ENCODE measurements around the gene IRF2BP1. TPM values are rescaled to one million over a fixed set of nuclear protein-coding genes. Genes with fewer than 3 reads are reported as not detected.

The IRF2BP1 gene
- total and polyA plus RNA-seq, 8 donors = 11.5 to 75.9 (median 13.4) TPM; not detected in 1

DNA sequence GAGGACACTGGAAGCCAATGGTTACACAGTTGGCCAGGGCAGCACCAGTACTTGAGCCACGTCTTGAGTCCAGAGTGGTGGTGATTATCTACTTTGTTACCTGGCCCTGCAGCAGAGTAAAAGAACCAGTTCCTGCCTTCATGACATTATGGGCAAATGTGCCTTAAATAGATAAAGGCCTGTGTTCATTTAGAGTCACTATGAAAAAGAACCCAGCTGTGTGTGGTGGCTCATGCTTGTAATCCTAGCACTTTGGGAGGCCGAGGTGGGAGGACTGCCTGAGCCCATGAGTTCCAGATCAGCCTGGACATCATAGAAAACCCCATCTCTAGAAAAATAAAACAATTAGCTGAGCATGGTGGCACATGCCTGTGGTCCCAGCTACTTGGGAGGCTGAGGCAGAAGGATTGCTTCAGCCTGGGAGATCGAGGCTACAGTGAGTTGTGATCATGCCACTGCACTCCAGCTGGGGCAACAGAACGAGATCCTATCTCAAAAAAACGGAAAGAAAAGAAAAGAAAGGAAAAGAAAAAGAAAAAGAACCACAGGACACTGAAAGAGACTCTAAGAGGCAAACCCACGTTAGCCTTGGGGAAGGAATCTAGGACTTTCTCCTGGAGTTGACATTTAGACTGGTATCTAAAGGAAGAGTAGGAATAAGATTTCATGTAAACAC lies 3.4 kb upstream of the IRF2BP1 start:
- no peak for TF ChIP-seq POLR2AphosphoS5 (IDR thresholded peaks at IDR 0.05)
- TF ChIP-seq EP300 (IDR thresholded peaks at IDR 0.05) = no peak
- TF ChIP-seq POLR2A (IDR thresholded peaks at IDR 0.05) = no peak
- no peak for TF ChIP-seq CTCF (IDR thresholded peaks at IDR 0.05)
- intact Hi-C loops (cut with DNase I; ENCODE audit: low total_unique reads) = no loop called here
- no peaks in the 10 kb centered on the region for H3K27me3 ChIP-seq
- WGBS, 5 donors = 57 to 65% (median 62%) methylated on average over 6 of the region's 6 CpGs
- H3K36me3 ChIP-seq = peaks cover 0 to 40% (median 22%) of the 10 kb centered on the region in 4 donors
- H3K4me3 ChIP-seq = no peak overlapping the region
- DNase-seq = no peak
- no peak overlapping the region for H3K27ac ChIP-seq
- no peaks in the 10 kb centered on the region for H3K9me3 ChIP-seq
- peaks cover 10 to 24% (median 24%) of the 10 kb centered on the region in 4 donors for H3K4me1 ChIP-seq

GRCh38 chr19:45887200-45887710 lies 1.3 kb upstream of the IRF2BP1 start:
- H3K4me1 ChIP-seq = peaks cover 30 to 45% (median 44%) of the 10 kb centered on the region in 4 donors
- H3K9me3 ChIP-seq = no peaks in the 10 kb centered on the region
- H3K36me3 ChIP-seq = peaks cover 0 to 37% (median 26%) of the 10 kb centered on the region in 4 donors
- WGBS, 5 donors = 34 to 48% (median 36%) methylated on average over 10 of the region's 10 CpGs
- intact Hi-C loops (cut with DNase I; ENCODE audit: low total_unique reads) = no loop called here
- H3K4me3 ChIP-seq = peak overlapping the region; percentile 70 to 80 (median 76)
- TF ChIP-seq POLR2AphosphoS5 (IDR thresholded peaks at IDR 0.05) (no peak), EP300 (IDR thresholded peaks at IDR 0.05) (no peak), POLR2A (IDR thresholded peaks at IDR 0.05) (no peak), CTCF (IDR thresholded peaks at IDR 0.05) (no peak)
- H3K27ac ChIP-seq = peak overlapping the region; percentile 74 to 96 (median 93)
- DNase-seq = no peak
- H3K27me3 ChIP-seq = no peaks in the 10 kb centered on the region

DNA sequence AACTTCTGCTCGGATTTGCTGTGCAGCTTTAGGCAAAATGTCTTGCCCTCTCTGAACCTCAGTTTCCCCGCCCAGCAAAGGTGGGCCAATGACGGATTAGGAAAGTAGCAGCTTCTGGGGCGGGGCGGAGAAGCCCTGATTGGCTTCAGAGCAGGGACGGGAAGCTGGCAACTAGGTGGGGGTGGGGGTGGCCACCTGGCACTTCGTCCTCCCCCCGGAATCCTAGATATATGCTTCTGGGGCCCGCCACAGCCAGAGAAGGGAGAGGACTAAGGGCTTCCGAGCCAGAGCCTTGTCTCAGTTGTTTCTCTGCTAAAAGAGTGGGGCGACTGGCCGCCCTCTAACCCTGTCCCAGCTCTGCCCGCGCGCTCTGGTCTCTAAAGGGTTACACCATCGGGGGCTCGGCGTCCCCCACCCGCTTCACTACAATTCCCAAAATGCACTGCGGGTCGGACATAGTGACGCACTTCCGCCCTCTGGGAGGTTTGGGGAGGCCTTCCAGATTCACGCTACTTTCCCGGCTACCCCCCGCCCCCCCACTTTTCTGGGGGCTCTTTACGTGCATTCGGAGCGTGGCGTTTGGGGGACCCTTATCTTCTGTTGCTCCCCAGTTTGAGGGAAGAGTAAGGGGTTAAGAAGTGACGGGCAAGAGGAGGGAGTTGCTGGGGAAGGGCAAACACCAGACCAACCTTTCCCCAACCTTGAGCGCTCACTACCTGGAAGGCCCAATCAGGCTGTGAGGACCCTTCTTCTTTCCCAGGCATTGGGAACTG lies 672 bp upstream of the IRF2BP1 start:
- H3K9me3 ChIP-seq = no peaks in the 10 kb centered on the region
- peak; percentile 93 to 97 for DNase-seq
- H3K4me3 ChIP-seq = peak overlapping the region; percentile 70 to 80 (median 76)
- no peak for TF ChIP-seq EP300 (IDR thresholded peaks at IDR 0.05)
- peak; percentile 83 to 93 (median 92) for TF ChIP-seq POLR2AphosphoS5 (IDR thresholded peaks at IDR 0.05)
- peak in 1 of 7 experiments; percentile 6 for TF ChIP-seq CTCF (IDR thresholded peaks at IDR 0.05)
- no peak for TF ChIP-seq POLR2A (IDR thresholded peaks at IDR 0.05)
- peak overlapping the region; percentile 74 to 96 (median 93) for H3K27ac ChIP-seq
- peaks cover 0 to 31% (median 23%) of the 10 kb centered on the region in 4 donors for H3K36me3 ChIP-seq
- WGBS, 5 donors = 0 to 2% (median 0%) methylated on average over 28 to 32 of the region's 32 CpGs
- intact Hi-C loops (cut with DNase I; ENCODE audit: low total_unique reads) = no loop called here
- H3K4me1 ChIP-seq = peaks cover 30 to 52% (median 51%) of the 10 kb centered on the region in 4 donors
- H3K27me3 ChIP-seq = no peaks in the 10 kb centered on the region
